Hepatic stellate cell (primary cell): ENCODE results near the gene MRPL12.

ENCODE experiments used
- DNase-seq: peaks from one replicate; pipeline ENCODE4 v3.0.0; 2011; ENCODE audit warnings: low spot score

The MRPL12 gene

GRCh38 chr17:81740395-81740961 is 37.3 kb downstream of the MRPL12 start:
- DNase-seq, result no peak

- DNase-seq, result no peak
These were observed 38.0 kb downstream of the MRPL12 start for GRCh38 chr17:81741049-81741593.

GRCh38 chr17:81741594-81742452 is 38.7 kb downstream of the MRPL12 start:
- DNase-seq, result no peak
